DMS79 (cell line): ENCODE results near the gene TEN1.

Experiments used
- DNase-seq: peaks from one replicate; lab custom pipeline; 2025; lab: John Stamatoyannopoulos, UW

Gene TEN1

DNA sequence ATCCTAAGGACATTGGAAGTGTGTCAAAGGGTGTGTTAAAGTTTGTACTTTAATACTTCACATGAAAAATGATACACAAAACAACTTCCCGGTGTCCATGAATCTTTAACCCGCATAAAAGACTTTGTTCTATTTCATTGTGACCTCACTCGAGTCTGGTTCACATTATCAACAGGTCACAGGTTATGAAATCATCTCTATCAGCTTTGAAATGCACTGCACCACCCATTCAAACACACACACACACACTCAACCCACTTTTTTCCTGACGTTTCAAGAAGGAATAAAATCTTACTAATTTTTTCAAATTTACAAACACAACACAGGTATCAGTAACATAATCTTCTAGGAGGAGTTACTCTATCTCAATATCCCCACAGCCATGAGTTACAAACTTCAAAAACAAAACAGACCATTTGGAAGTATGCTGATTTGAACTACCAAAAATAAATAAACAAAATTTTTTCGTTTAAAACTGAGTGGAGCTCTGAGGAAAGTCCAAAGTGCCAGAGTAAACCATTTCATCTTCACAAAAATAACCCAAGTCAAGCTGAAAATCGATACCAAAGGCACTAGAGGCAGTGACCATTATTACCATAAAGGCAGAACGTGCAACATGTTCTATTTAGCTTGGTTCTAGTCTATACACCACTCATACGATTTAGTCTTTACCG, 2.7 kb upstream of the TEN1 start:
- DNase-seq = no peak

DNA sequence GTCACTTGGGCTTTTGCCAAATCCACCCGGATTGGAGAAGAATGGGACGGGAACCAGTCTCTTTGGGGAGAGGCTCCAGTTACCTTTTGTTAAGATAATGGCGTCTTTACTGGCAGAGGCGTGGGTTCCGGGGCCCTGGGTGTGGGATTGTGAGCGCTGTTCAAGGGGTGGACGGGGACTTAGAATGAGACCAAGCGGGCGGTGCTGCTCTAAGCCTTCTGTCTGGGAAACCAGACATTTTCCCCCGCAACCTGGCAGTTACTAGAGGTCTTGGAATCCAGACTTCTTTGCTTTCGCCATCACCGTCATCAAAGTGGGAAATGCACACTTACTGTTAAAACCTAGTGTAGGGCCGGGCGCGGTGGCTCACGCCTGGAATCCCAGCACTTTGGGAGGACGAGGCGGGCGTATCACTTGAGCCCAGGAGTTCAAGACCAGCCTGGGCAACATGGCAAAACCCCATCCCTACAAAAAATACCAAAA, 706 bp downstream of the TEN1 start:
- DNase-seq = no peak

DNA sequence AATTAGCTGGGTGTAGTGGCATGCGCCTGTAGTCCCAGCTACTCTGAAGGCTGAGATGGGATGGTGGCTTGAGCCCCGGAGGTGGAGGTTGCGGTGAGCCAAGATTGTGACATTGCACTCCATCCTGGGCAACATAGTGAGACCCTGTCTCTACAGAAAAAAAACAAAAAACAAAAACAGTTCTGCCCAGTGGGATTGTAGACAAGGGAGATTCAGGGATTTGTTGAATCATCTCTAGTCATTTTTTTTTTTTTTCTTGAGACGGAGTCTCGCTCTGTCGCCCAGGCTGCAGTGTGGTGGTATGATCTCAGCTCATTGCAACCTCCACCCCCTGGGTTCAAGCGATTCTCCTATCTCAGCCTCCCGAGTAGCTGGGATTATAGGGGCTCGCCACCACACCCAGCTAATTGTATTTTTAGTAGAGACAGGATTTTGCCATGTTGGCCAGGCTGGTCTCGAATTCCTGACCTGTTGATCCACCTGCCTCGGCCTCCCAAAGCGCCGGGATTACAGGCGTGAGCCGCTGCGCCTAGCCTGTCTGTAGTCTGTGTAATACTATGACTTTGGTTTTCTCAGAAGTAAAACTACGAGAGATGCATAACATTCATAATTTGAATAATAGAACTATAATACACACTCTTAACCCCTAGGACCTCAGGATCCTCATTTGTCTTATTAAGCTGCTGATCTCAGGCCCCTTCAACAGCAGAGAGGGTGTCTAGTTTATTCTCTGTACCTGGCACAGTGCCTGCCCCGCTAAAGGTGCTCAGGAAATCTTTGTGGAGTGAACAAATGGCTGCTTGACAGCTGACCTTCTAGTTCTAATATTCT, 1.4 kb downstream of the TEN1 start:
- no peak for DNase-seq

DNA sequence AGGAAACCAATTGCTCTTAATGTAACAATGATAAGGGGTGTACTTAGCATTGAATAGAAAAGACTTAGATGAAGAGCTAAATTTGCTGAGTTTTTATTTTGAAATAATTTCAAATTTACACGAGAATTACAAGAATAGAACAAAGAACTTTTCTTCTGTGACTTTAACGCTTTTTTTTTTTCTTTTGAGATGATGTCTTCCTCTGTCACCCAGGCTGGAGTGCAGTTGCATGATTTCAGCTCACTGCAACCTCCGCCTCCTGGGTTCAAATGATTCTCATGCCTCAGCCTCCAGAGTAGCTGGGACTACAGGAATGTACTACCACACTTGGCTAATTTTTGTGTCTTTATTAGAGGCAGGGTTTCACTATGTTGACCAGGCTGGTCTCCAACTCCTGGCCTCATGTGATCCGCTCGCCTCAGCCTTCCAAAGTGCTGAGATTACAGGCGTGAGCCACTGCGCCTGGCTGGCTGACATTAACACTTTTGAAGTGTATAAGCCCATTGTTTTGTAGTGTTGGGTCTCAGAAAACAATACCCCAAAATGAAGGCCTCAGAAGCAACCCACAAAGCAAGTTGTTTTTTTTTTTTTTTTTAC, 2.1 kb downstream of the TEN1 start:
- DNase-seq = no peak

DNA sequence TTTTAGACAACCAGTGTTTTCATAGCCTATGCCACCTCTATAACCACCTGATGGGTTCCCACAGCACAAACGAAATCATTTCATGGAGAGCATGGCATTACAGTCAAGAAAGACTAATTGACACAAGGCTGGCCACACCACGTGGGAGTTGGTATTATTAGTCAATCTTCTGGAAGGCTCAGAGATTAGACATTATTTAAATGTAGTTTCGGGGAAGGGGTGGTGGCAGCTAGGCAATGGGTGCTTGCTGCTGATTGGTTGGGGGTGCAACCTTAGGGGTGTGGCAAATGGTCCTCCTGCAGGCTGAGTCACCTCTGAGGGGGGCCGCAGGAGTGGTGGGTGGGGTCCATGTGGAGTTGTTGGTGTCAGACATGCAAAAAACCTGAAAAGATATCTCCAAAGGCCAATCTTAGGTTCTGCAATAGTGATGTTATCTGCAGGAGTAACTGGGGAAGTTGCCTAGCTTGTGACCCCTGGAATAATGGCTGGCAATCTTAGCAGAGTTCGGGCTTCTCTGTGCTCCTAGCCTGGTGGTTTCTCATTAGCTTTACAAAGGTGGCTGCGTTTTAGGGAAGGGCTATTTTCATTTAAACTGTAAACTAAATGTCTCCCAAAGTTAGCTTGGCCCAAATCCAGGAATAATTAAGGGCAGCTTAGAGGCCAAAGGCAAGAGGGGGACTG, 4.6 kb downstream of the TEN1 start:
- no peak for DNase-seq

DNA sequence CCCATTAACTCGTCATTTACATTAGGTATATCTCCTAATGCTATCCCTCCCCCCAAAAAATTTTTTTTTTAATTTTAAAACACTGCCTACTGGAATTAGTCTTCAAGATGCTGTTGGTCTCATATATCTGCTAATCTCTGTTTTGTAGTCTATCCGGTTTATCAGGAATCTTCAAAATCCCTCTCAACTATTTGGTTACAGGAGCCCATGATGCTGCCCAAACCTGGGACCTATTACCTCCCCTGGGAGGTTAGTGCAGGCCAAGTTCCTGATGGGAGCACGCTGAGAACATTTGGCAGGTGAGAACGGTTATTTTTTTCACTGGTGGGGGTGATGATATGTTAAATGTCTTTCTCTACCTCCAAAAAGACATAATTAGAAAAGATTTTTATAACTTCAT, 6.9 kb downstream of the TEN1 start:
- no peak for DNase-seq

DNA sequence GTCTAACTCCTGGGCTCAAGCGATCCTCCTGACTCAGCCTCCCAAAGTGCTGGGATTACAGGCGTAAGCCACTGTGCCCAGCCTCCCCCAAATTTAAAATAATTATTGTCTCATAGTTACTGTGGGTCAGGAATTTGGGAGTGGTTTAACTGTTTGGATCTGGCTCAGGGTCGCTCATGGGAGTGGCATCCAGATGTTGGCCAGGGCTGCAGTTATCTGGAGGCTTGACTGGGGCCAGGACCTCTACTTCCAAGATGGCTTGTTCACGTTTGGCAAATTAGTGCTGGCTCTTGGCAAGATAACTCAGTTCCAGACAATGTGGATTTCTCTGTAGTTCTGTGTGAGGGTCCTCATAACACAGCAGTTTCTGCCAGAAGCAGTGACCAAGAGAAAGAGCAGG, 8.0 kb downstream of the TEN1 start:
- no peak for DNase-seq

DNA sequence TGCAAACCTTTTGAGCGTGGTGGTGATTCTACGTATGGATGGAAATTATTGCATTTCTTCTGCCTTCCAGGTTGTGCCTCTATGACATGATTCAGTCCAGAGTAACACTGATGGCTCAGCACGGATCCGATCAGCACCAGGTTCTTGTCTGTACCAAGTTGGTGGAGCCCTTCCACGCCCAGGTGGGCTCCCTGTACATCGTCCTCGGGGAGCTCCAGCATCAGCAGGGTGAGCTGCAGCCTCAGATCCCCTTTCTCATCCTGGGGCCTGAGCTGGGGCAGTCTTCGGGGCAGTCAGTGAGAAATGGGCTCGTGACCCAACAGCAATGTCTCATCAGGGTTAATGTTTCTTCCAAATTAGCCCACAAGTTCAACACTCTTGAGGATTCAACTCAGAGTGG, 12.4 kb downstream of the TEN1 start:
- DNase-seq = no peak

DNA sequence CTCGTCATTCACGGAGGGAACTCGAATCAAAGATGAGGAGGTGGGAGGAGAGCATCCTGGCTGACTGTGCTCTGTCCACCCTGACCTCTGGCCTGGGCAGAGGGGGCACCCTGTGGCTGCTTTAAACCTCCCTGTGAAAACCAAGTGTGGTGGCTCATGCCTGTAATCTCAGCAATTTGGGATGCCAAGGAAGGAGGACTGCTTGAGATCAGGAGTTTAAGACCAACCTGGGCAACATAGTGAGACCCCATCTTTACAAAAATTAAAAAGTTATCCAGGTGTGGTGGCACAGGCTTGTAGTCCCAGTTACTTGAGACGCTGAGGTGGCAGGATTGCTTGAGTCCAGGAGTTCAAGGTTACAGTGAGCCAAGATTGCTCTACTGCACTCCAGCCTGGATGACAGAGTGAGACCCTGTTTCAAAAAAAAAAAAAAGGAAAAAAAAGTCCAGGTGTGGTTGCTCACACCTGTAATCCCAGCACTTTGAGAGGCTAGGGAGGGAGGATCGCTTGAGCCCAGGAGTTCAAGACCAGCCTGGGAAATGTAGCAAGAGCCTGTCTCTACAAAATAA, 15.8 kb downstream of the TEN1 start:
- DNase-seq = no peak

DNA sequence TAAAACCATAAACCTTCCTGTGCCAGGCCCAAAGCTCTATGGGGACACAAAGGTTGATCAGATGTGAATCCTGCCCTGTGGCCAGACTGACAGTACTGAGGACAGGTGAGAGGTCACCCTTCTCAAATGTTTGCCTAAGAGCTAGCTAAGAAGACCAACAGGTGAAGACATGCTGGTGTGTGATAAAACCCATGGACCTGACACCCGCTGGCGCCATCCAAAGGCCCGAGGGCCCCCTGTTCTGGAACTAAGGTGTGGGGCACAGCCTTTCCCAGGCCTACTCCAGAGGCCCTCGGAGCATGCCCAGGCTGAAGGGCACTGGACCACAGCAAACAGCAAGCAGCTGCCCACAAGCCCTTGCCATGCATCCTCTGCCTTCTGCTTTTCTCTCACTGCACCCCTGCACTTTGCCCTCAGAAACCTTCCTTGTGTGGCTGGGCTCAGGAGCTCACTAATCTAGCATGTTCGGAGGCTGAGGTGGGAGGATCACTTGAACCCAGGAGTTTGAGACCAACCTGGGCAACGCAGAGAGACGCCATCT, 16.4 kb downstream of the TEN1 start:
- no peak for DNase-seq

DNA sequence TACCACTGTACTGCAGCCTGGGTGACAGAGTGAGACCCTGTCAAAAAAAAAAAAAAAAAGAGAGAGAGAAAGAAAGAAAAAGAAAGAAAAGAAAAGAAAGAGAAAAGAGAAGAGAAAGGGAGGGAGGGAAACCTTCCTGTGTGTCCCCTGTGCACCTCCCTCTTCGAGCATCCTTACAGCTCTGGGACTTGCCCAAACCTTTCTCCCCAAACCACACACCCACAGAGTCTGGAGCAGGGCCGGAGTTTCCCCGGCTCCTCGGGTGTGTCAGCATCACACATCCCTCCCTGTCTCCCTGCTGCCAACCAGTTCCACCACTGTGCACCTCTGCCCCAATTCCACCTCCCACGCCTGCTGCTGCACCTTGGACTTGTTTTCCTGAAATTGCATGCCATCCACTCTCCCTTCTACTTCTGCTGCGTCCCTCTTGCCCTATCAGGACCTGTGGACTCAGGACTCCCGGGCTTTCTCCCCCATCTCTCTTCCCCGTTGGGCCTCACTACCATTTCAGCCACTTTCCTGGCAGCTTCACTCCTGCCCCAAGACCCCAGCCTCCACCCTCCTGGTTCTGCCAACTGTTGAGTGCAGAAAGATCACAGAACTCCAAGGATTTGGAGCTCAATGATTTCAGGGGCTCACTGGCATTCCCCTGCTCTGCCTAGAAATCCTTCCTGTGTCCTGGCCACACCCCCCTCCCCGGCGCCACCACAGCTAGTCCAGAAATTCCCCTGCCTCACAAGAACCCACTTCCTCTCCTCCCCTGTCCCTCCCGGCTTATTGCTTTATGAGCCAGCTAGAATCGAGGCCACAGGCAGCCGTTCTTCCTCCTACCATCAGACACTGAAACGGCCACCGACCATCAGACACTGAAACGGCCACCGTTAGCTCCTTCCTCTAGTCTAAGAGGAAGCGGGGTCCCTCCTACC, 17.9 kb downstream of the TEN1 start:
- no peak for DNase-seq

DNA sequence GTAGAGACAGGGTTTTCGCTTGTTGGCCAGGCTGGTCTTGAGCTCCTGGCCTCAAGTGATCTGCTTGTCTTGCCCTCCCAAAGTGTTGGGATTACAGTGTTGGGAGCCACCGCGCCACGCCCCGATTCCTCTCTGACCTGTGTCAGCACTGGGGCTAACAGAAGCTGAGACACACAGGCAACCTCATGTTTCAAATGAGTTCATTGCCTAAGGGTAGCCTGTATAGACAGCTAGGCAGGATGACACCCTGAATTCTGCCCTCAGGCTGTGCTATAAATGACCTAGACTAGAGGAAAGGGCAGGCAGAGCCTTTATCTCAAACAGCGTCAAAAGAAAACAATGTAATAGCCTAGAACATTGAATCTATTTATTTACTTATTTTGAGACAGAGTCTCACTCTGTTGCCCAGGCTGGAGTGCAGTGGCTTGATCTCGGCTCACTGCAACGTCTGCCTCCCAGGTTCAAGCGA, 19.3 kb downstream of the TEN1 start:
- DNase-seq = no peak

DNA sequence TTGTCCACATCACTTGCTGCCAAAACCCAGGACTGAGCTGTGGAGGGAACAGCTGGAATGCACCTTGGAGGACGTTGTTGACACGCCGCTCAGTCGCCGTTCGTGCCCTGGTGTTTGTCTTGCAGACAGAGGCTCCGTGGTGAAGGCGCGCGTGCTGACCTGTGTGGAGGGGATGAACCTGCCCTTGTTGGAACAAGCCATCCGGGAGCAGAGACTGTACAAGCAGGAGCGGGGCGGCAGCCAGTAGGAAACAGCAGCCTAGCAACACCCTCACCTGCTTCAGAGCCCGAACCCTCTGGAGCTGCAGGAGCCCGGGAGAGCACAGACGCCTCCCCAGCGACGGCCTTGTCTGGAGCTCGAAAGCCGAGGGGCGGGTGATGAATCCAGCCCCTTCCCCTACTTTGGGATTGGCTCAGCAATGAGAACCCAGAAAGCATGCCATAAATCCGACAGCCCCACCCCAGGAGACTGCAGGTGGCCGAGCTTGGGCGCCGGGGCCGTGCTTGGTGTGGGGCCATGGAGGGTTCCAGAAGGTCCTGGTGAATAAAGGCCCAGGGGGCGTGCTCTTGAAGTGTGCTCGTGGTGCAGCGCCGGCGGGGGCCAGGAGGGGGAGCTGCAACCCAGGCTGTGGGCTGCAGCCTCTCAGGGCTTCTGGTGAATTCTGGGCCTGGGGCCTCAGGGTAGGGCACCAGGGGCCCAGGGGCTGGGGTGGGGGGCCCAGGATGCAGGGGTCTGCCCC, 21.1 kb downstream of the TEN1 start:
- no peak for DNase-seq

DNA sequence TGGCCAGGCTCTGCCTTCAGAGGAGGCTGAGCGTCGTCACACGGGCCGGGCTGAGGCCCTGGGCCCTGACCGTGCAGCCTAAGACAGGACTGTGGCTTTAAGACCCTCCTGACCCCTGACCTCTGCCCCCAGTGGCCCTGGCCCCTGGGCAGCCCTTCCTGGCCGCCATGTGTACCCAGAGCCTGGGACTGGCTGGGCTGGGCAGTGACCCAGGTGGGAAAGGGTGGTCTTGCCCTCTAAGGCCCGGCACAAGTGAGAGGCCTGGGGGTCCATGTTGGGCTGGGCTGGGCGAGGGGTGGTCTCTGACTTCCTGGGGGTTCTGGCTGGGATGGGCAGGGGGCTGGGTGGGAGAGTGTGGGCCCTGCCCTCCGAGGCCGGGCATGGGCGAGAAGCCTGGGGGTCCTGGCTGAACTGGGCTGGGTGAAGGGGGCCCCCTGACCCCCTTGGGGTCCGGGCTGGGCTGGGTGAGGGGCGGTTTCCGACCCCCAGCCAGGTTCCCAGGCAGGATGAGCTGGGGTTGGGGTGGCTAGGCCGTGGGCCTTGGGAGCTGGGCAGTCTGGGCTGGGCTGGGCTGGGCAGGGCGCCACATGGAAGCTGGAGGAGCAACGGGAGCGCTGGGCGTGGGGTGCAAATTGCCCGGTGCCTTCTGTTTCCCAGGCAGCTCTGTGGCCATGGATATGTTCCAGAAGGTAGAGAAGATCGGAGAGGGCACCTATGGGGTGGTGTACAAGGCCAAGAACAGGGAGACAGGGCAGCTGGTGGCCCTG, 21.9 kb downstream of the TEN1 start, which contains the start of gene CDK3:
CDK3 (plus strand) TSS at position 101 of the 767 bp plus-strand sequence; CDS start at position 672, 571 bp downstream.
- no peak for DNase-seq

DNA sequence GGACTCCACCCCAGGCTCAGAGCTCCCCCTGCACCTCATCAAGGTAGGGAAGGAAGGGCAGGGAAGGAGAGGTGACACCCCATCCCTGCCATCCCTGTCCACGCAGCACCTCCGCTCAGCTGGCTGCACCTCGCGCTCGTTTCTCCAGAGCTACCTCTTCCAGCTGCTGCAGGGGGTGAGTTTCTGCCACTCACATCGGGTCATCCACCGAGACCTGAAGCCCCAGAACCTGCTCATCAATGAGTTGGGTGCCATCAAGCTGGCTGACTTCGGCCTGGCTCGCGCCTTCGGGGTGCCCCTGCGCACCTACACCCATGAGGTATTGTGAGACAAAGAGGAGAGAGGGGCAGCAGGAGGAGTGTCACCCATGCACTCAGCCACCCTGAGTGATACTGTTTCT, 23.1 kb downstream of the TEN1 start:
- DNase-seq = no peak

DNA sequence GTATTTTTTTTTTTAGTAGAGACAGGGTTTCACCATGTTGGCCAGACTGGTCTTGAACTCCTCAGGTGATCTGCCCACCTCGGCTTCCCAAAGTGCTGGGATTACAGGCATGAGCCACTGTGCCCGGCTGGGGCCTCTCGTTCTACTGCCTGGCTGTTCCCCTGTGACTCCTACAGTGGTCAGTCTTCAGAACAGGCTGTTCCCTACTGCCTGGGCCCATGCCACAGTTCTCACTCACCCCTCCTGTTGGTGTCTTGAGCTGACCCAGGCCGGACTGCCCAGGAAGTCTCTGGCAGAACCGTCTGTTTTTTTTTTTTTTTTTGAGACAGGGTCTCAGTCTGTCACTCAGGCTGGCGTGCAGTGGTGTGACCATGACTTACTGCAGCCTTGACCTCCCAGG, 24.9 kb downstream of the TEN1 start:
- no peak for DNase-seq

DNA sequence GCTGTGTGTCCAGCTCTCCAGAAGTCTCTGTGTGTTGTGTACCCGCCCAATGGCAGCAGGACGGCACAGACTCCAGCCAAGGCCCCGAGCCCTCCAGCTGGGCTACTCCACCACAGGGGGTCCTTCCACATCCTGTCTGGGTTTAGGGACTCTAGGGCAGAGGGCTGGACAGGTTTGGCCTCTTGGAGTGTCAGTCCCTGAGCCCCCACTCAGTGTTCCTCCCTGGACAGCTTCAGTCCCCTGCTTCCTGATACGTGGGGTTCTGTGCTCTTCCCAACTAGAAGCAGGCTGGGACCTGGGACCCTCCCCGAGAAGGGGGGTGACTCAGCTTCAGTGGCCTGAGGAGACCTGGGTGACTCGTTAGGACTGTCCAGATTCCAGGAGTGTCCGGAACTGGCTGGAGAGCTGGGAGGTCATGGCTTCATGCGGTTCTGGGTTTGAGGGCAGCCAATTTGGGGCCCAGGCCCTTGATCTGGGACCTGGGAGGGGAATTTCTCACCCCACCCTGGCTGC, 25.8 kb downstream of the TEN1 start:
- no peak for DNase-seq

DNA sequence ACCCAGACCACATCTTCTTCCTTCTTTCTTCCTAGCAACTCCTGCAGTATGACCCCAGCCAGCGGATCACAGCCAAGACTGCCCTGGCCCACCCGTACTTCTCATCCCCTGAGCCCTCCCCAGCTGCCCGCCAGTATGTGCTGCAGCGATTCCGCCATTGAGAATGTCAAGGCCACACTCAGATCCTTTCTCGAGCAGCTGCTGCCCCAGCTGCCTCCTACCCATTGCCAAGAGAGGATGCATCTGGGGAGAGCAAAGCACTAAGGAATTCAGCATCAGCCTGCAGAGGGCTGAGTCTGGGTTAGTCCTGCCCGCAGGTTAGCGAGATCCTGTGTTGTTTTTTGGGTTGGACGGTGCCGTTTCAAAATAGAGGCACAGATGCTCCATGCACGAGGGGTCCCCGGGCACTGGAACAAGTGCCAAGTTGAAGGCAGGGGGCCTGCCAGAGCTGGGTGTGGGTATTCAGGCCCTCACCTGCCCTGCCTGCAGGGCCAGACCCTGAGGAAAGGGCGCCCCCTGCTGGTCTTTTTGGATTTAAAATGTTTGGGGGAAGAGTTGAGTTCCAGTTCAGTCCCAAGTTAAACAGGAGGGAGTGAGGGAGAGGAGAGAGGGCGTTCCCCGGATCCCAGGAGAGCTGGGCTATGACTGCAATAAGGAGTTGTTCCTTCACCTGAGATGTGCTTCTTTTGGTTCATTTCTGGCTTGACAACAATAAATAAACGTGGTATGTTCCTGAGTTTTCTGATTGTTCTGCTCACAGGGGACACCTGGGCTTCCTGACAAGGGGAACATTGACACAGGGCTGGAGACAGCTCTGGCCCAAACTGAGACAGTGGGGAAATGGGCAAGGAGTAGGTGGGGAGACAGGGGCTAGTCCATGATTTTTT, 26.5 kb downstream of the TEN1 start:
- peak; percentile 9 for DNase-seq
